GM19238 (cell line): Measurements from ENCODE around the gene NKAIN4.

ENCODE experiments used
- DNase-seq: peaks from one replicate; pipeline ENCODE4 v3.0.0; 2011; ENCODE audit warnings: low spot score; ENCODE audit not compliant: insufficient read length

Gene NKAIN4

DNA sequence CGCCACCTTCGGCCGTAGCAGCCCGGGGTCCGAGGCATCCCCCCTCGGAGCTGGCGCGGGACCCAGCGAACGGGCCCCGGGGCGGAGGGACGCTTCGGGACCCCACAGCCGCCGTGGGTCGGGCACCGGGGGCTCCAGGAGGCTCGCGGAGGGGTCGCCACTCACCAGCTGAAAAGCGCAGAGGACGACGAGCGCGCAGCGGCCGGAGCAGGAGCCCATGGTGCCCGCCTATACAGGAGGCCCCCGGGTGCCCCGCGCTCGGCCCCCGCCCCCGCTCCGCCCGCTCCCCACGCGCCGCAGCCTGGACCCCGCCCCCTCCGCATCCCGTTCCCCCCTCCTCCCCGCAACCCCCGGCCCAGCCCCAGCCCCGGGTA is at the start of gene NKAIN4:
NKAIN4 (minus strand) TSS at position 232 of the 374 bp plus-strand sequence; CDS start at position 219, 13 bp downstream.
- no peak for DNase-seq

DNA sequence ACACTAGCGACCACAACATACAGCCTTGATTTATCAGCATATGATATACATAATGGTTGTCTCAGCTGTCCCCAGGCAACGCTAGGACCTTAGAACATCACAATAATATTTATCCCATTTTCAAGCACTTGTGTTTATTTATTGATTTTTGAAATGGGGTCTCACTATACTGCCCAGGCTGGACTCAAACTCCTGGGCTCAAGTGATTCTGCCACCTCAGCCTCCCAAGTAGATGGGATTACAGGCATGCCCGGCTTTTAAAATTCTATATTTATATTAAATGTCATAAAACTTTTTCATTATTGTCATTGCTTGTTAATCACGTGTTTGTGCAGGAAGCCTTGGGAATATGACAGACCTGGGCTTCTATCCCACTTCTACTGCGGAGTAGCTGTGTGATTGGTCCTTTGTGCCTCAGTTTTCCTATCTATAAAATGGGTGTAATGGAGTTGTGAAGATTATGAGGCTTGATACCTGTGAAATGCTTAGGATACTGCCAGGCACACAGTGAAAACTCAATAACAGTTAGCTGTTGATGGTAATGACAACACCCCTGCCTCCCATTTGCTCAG is 48.9 kb upstream of the NKAIN4 start:
- no peak for DNase-seq

DNA sequence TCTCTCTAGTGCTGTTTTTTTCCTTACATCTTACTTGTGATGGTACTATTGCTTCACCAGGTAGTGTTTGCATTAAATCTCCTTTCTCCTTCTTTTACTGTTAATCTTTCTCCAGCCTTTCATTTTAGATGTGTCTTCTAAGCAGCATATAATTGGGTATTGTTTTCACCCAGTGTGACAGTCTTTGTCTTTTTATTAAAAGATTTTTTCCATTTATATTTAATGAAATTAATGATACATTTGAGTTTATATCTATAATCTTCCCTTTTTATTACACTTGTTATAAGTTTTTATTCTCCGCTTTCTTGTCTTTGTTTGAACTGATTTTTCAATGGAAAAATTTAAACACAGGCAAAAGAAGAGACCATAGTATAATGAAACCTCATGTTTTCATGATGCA is 47.4 kb upstream of the NKAIN4 start:
- no peak for DNase-seq

DNA sequence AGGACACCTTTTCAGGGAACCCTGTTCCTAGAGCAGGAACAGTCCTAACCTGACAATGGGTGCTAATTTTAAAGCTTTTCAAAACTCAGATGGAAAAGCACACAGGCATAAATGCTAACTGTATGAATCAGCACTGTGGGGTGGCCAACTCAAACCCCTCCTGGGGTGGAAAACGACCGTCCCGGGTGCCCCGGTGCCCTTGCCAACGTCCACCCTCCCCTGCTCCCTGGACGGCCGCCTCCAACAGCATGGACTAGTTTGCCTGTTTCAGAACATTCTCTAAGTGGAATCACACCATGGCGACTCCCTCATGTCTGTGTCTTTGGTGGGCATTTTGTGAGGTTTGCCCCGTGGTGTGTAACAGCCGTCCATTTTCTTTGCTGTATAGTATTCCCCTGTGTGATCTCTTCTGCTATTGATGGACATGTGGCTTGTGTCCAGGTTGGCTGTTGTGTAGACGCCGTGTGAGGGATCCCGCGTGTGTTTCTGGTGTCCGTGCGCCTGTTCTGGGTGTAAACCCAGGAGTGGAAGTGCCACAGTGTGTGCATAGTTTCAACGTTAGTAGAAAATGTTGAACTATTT is 44.6 kb upstream of the NKAIN4 start:
- DNase-seq = no peak

DNA sequence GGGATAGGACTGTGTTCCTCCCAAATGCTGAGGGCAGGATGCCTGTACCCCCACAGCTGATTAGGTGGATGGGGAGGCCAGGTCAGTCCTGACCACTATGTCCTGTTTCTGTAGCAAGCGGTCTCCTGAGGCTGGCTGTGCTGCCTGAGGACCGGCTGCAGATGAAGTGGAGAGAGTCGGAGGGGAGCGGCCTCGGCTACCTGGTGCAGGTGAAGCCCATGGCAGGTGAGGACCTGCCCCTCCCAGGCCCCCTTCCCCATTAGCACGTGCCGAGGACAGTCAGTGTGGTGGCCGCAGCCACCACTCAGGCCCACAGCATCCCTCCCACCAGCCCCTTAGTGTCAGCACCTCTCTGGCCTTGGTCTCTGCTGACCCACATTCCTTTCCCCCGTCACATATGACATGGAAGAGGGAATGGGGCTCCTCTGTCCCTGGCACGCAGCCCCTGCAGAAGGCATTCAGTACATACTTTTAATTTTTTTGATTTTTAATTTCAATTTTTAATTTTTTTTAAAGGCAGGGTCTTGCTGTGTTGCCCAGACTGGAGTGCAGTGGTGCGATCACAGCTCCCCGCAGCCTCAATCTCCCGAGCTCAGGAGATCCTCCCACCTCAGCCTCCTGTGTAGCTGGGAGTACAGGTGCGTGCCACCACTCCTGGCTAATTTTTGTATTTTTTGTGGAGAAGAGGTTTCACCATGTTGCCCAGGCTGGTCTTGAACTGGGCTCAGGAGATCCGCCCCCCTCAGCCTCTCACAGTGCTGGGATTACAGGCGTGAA is 43.7 kb upstream of the NKAIN4 start:
- no peak for DNase-seq

DNA sequence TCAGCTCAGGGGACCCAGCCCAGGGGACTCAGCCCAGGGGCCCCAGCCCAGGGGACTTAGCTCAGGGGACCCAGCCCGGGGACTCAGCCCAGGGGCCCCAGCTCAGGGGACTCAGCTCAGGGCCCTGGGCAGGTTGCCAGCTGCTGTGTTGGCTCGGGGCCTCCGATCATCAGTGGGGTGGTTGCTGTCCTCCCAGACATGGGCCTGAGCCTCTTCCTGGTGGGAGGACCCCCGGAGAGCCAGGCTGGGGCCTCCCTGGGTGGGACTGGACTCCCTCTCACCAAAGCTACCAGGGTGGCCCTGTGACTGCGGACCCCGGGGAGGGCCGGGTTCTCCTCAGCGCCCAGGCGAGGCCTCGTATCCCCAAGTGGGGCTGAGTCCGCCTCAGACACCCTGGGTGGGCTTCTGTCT is 43.1 kb upstream of the NKAIN4 start:
- no peak for DNase-seq

DNA sequence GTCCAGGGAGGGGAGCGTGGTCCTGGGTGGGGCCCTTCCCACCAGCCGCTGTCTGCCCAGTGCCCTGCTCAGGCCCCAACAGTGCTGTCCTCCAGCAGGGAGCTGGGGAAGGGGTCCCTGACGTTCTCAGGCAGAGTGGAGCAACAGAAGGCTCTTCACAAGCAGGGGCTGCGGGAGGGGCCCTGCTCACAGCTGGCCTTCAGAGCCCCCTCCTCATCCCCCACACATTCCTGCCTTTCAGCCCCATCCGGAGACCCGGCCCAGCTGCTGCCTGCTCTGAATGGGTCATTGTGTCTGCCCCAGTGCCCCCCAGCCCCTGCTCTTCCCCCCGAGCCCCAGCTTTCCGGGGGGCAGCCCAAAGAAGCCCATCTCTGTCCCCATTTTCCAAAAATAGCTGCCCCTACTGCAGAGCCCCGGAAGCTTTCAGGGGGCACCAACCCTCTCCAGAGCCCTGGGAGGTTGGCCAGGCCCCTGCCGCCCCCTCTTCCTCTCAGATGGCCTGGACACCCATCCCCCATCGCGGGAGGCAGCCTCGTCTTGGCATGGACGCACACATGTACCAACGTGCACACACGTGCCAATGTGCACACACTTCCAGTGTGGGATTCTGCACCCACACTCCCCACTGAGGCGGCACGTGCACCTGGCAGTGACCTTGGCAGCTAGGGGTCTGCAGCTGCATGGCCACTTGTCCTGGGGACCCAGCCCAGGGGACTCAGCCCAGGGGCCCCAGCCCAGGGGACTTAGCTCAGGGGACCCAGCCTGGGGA is 42.5 kb upstream of the NKAIN4 start:
- DNase-seq = no peak

DNA sequence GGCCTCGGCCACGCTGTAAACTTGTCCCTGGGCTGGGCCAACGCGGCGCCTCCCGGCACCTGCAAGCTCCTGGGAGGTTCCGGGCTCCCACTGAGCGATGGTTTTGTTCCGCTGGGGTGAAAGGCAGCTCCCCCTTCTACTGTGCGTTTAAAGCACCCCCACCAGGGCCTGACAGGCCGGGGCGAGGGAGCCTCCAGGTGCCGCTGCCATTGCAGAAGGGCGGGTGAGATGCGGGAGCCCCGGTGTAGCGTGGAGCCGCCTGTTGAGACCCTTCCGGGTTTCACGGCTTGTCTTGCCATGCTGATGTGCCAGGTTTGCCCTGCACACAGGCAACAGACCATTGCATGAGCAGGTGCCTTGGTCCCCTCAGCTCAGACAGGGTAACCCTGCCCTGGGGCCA is 41.6 kb upstream of the NKAIN4 start:
- no peak for DNase-seq

DNA sequence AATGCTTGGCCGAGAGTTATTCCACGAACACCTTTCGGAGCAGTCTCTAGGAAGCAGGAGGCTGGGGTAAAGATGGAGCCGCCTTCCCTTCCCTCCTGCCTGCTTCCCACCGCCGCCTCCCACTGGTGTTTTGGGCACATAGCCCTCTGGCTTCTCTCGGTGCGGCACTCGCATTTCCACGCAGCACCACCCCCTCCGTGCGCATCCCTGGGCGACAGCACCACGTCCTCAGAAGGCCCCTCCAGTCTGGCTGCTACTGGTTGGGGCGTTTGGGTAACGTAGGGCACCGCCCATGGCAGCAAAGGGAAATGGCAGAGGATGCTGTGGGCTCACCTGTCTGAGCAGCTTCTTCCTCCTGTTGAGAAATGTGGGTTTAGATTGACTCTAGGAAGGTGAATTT is 41.2 kb upstream of the NKAIN4 start:
- no peak for DNase-seq

DNA sequence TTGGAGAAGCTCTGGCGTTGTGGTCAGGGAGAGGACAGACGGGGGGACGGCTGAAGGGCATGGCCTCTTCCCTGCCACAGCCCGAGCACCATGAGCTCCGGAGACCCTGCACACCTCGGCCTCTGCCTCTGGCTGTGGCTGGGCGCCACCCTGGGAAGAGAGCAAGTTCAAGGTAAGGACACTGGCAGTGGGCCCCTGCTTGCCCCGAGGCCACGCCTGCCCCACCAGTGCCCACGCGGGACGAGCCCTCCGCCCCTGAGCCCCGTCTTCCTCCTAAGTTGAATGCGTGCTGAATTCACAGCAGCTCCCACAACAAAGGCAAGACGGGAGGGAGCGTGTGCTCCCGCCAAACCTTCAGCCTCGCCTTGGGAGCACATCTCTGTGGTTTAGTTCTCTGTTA is 40.8 kb upstream of the NKAIN4 start:
- DNase-seq = no peak

DNA sequence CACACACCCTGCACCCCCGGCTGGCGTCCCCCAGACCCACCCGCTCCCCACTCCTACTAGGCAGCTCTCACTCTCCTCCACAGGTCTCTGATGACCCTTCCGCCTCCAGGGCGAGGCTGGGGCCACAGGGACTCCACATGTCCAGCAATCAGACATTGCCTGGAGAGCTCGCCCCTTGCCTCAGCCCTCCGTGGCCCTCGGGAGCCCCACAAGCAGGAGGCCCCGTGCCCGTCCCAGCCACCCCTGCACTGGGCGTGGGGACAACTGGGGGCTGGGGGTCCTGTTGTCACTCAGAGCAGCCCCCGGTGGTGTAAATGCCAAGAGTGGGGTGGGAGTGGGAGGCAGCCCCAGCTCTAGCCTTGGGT is 40.3 kb upstream of the NKAIN4 start:
- no peak for DNase-seq

DNA sequence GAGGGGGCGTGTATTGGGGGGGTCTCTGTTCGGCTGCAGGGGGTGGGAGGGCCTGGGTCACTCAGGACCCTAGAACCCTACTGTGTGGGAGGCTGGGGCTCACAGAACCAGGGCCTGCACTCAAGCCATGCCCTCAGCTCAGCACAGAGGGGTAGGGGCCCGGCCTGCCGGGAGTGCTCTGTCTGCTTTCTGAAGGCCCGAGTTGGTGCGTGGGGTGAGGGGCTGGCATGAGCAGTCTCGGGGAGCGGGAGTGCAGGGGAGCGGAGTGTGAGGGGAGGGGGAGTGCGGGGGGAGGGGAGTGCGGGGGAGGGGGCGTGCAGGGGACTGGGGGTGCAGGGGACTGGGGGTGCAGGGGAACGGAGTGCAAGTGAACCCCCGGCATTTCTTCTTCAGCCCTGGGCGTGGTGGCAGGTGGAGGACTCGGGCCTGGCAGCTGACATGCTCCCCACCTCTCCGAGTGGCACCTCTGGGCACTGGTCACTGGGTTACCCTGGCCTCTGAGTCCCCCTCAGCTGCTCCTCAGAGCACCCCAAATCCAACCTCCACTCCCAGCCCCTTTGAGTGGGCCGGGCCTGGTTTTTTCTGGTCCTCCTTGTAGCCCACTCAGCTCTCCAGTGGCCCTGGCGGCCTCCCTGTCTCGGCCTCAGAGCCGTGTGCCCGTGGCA is 39.7 kb upstream of the NKAIN4 start:
- DNase-seq = no peak

DNA sequence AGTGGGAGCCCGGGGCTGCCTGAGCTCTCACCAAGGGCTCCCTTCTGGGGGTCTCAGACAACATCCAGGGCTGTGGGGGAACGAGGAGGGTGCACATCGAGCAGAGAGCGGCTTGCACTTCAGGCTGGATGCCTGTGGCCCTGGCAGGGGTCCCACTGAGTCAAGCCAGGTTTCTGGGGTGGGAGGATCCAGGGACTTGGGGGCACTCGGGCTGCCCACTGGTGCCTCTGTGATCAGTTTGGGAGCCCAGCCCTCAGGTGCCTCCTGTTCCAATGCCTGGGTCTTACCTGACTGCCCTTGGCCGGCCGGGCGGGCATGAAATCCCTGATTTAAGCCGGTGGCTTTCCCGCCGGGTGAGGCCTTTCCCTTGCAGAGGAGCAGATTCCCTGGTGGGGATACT is 39.2 kb upstream of the NKAIN4 start:
- DNase-seq = no peak

DNA sequence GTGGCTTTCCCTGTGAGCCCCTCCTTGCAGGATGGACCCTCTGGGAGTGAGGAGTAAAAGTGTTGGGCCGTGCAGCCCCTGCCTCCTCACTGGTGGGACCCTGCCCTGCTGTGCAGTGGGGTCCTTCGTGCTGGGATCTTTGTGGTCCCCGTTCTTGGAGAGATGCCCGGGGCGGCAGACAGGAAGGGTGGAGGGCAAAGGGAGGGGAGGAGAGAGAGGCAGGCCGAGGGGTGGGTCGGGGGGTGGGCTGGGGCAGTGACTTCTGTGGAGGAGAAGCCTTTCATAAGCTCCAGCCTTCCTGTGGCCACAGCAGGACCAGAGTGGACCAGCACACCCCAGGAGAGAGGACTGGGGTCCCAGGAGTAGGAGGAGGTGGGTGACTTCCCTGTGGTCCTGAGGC is 38.6 kb upstream of the NKAIN4 start, which contains the start of gene COL20A1:
COL20A1 (plus strand) TSS at position 283 of the 400 bp plus-strand sequence. CDS start 1,922 bp downstream, outside the sequence.
- DNase-seq = no peak

DNA sequence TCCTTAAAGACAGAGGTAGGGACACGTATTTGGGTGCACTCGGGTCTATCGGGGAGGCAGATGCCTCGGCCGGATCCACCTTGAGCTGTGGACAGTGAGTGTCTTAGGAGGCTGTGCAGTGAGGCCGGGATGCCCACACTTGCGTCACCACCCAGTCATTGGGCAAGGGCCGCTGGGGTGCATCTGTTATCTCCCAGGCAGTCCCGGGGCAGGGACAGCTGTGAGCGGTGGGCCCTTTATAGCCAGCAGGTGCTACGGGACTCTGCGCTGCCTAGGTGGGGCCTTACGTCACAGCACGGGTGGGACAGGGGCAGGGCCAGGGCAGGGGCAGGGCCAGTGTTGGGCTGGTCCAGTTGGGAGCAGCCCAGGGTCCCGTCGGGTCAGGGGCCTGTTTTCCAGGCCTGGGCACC is 38.0 kb upstream of the NKAIN4 start:
- DNase-seq = no peak

DNA sequence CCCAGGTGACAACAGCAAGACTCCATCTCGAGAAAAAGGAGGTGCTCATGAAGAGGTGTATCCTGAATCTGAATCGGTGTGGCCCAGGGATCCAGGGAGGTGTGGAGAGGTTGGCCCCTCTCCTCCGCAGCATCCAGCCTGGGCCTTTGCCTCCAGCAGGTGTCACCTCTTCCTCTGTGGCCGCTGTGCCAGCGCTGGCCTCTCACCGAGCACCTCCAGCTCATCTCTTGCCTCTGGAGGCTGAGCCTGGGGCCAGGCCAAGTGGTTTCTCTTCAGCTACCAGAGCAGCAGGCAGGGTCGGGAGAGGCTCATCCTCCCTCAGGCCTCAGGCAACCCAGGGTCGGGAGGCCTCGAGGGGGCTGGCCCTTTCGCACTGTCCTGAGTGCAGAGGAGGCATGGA is 37.5 kb upstream of the NKAIN4 start:
- no peak for DNase-seq

DNA sequence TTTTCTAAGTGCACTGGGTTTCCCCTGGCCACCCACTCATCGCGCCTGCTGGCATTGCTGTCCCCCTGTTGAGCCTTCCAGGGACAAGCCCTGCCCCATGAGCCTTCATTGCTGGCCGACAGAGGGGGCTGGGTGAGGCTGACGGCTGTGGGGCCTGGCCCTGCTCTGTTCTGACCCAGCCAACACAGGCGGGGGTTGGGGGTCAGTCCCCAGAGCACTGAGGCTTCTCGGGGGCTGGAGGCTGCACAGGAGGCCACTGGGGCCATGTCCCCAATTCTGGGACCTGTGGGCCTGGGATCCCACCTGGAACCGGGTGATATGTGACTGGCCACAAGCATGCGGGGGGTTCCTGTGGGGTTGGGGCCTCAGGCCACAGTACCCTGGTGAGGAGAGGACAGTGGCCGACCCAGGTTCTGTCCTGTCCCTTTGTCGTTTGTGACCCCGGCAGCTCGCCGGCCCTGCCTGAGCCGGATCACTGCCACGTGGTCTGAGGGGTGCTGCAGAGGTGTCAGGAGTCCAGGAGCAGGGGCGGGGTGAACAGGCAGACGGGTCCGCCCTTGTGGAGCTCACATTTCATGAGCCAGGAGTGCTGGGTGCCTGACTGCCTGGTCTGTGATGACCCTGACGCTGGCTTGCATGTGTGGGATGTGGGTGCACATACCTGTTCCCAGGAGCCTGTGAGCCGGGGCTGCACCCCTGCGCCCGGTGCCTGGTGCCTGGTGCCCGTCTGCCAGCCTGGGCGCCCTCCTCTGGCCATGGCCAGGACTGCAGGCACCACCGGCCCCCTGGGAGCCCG is 36.6 kb upstream of the NKAIN4 start:
- peak; percentile 81 for DNase-seq

DNA sequence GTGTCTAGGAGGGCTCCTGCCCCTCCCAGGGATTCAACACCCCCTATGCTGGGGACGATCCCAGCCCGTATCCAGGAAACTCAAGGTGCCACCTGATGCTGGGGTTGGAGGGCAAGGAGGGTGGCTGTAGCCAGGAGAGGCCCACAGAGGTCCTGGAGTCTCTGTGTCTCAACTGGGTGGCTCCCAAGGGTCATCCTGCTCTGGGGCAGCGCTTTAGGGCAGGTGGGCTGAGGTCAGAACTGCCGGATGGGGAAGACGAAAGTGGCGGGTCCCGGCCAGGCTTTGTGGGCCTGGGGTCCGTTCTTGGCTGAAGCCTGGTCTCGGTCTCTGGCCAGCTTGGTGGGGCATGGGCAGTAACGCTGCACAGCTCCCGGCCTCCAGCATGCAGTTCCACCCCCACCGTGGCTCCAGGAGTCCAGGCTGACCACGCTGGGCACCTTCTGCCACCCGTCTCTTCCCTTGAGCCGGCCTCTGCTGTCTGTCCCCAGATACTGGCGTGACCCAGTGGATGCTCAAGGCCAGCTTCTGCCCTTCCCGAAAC is 35.9 kb upstream of the NKAIN4 start:
- DNase-seq = no peak

DNA sequence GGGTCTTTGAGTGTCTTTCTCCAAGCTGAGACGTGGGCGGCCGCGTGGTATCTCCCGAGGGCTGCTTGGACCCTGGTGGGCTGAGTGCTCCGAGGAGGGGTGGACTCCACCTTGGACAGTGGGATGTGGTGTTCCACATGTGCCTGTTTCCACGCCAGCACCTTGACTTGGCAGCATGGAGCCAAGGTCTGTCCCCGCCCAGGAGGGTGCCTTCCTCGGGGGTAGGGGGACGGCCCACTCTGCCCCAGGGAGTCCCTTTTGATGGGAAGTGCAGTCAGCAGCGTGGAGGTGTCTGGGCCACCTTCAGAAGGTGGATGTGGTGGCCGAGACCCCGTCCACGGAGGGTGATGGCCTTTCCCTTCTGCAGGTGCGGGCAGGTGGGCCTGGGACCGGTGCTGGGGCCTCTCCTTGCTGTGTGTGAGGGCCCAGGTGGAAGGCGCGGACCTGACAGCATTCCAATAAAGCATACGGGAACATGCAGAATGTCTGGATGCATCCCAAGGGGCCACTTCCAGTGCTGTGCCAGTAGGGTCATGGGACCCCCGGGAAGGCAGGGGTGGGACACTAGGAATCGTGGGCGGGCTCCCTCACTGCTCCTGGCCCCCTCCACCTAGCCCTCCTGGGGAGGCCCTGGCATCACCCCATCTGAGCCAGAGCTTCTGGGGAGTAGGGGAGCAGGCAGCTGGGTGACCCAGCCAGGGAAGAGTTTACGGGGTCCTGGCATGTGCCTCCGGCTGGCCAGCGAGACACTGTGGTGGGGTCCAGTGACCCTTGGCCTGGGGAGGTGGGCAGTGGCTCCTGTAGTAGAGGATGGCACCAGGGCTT is 35.3 kb upstream of the NKAIN4 start:
- DNase-seq = no peak
